H1 (cell line): ENCODE data around the gene NRL. TPM values are rescaled to one million over a fixed set of nuclear protein-coding genes. Genes with fewer than 3 reads are reported as not detected.

Experiments
- BRCA1 ChIP-seq: IDR thresholded peaks from 2 replicates; pipeline ENCODE4 v1.6.1; 2012; ENCODE audit warnings: low read depth, low read length, improper control_type of control experiment
- CEBPB ChIP-seq: IDR thresholded peaks from 2 replicates; pipeline ENCODE4 v1.6.1; 2012; ENCODE audit warnings: low read depth, low read length
- CHD7 ChIP-seq: fragments of 300-600 bp; sonication (generic); IDR thresholded peaks from 2 replicates; pipeline ENCODE4 v1.7.1; 2012; ENCODE audit warnings: low read length, moderate library complexity, mild to moderate bottlenecking, inconsistent platforms; ENCODE audit not compliant: insufficient replicate concordance
- NANOG ChIP-seq: IDR thresholded peaks from 2 replicates; pipeline ENCODE4 v1.6.1; 2011; ENCODE audit warnings: low read length, low read depth, mild to moderate bottlenecking, inconsistent platforms; ENCODE audit not compliant: insufficient read depth, poor library complexity, severe bottlenecking
- USF2 ChIP-seq: IDR thresholded peaks from 2 replicates; pipeline ENCODE4 v1.6.1; 2011; ENCODE audit warnings: low read length, improper control_type of control experiment
- polyA plus RNA-seq, 7 experiments: library from polyadenylated mRNA; depleted of rRNA in 3 of 7; stranded (reverse) in 5 of 7; unstranded in 2 of 7; fragments of >200 nt in 5 of 7; fragments of 200-250 nt in 2 of 7; gene quantifications; 1 replicate in 5 of 7; 2 replicates in 1 of 7; 4 replicates in 1 of 7; pipeline versions ENCODE4 v1.2.1 to v1.2.3, GENCODE V29; 2011 to 2013; ENCODE audit warnings: missing spikeins in 2 of 7, mixed read lengths in 2 of 7
- total RNA-seq: library from RNA; stranded (reverse); fragmentation: NEBNext Ultra II Directional; extraction: Animal tissue kit (Norgen Biotek cat#: 25700); gene quantifications from 2 replicates; pipeline ENCODE4 v1.2.1, GENCODE V29; 2021

Gene NRL
- total and polyA plus RNA-seq, 2 of the 8 experiments (the other 6 are each of a cell fraction or from before 2014, with no cell fraction given), result 1.1 to 2.2 TPM

GRCh38 chr14:24083462-24083861 is 31.3 kb downstream of the NRL start (continued):
- no peak for TF ChIP-seq CHD7
- TF ChIP-seq CEBPB, result no peak
- no peak for TF ChIP-seq BRCA1
- no peak for TF ChIP-seq NANOG
- no peak for TF ChIP-seq USF2
